ENCODE data around the gene ATP5F1D. TPM values are rescaled to one million over a fixed set of nuclear protein-coding genes. Genes with fewer than 3 reads are reported as not detected.
A peak's percentile ranks its signal among the peaks of the same experiment; 100 is the strongest.

The ATP5F1D gene
- total RNA-seq, 1 experiment from 2014 or later: 126 TPM

- Histone ChIP-seq H3K36me3 (ENCODE audit: control insufficient read depth, insufficient read depth, low read length) (no peaks in the 10 kb centered on the region), H3K4me1 (peaks cover 4% of the 10 kb centered on the region; the same call in 1 of the 2 replicates), H3K4me3 (ENCODE audit: low read depth, low read length) (no peak overlapping the region), H3K27me3 (replicated peaks; ENCODE audit: control insufficient read depth, insufficient read depth, low read length) (no peaks in the 10 kb centered on the region), H3K9me3 (no peaks in the 10 kb centered on the region)
- peaks cover 21% of the 10 kb centered on the region for H3K36me3 Mint-ChIP-seq (ENCODE audit: insufficient read depth, unreplicated experiment)
- H3K27ac Mint-ChIP-seq (ENCODE audit: unreplicated experiment): peak overlapping the region; percentile 37
- no peaks in the 10 kb centered on the region for H3K4me1 Mint-ChIP-seq (ENCODE audit: low read depth, unreplicated experiment)
- no peaks in the 10 kb centered on the region for H3K27me3 Mint-ChIP-seq (ENCODE audit: insufficient read depth, unreplicated experiment)
- DNase-seq: no peak
- BruUV-seq (replicated peaks): no TSS peak
- no peak overlapping the region for H3K4me3 Mint-ChIP-seq (ENCODE audit: unreplicated experiment)
- TF ChIP-seq, protein P1, sequence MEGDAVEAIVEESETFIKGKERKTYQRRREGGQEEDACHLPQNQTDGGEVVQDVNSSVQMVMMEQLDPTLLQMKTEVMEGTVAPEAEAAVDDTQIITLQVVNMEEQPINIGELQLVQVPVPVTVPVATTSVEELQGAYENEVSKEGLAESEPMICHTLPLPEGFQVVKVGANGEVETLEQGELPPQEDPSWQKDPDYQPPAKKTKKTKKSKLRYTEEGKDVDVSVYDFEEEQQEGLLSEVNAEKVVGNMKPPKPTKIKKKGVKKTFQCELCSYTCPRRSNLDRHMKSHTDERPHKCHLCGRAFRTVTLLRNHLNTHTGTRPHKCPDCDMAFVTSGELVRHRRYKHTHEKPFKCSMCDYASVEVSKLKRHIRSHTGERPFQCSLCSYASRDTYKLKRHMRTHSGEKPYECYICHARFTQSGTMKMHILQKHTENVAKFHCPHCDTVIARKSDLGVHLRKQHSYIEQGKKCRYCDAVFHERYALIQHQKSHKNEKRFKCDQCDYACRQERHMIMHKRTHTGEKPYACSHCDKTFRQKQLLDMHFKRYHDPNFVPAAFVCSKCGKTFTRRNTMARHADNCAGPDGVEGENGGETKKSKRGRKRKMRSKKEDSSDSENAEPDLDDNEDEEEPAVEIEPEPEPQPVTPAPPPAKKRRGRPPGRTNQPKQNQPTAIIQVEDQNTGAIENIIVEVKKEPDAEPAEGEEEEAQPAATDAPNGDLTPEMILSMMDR (IDR thresholded peaks at IDR 0.05; ENCODE audit: insufficient read depth in 1 of 2, low read depth in 1 of 2, low read length in 1 of 2, severe bottlenecking in 1 of 2, unreplicated experiment in 1 of 2): no peak
- CTCF ChIA-PET: interaction anchor here (0.6 kb wide), 1 partner anchor 118 kb away, joined by 3 read pairs; no protein-coding TSS in a partner anchor
- no peaks in the 10 kb centered on the region for H3K9me3 Mint-ChIP-seq (ENCODE audit: unreplicated experiment)
- POLR2A ChIA-PET: no interaction called here
- intact Hi-C loops (cut with micrococcal nuclease; ENCODE audit: unreplicated experiment): no loop called here
These were observed 9.6 kb upstream of the ATP5F1D start for GRCh38 chr19:1231729-1232637.

- BruUV-seq (replicated peaks): no TSS peak
- Histone ChIP-seq H3K36me3 (ENCODE audit: control insufficient read depth, insufficient read depth, low read length) (no peaks in the 10 kb centered on the region), H3K4me3 (ENCODE audit: low read depth, low read length) (no peak overlapping the region), H3K4me1 (peaks cover 4% of the 10 kb centered on the region; the same call in 1 of the 2 replicates), H3K9me3 (no peaks in the 10 kb centered on the region), H3K27me3 (replicated peaks; ENCODE audit: control insufficient read depth, insufficient read depth, low read length) (no peaks in the 10 kb centered on the region)
- TF ChIP-seq, protein P1 (IDR thresholded peaks at IDR 0.05; ENCODE audit: insufficient read depth in 1 of 2, low read depth in 1 of 2, low read length in 1 of 2, severe bottlenecking in 1 of 2, unreplicated experiment in 1 of 2): no peak
- Mint-ChIP-seq H3K9me3 (ENCODE audit: unreplicated experiment) (no peaks in the 10 kb centered on the region), H3K4me1 (ENCODE audit: low read depth, unreplicated experiment) (no peaks in the 10 kb centered on the region), H3K36me3 (ENCODE audit: insufficient read depth, unreplicated experiment) (peaks cover 17% of the 10 kb centered on the region), H3K27ac (ENCODE audit: unreplicated experiment) (peak overlapping the region; percentile 37), H3K27me3 (ENCODE audit: insufficient read depth, unreplicated experiment) (no peaks in the 10 kb centered on the region), H3K4me3 (ENCODE audit: unreplicated experiment) (no peak overlapping the region)
- CTCF ChIA-PET: no interaction called here
- DNase-seq: no peak
- intact Hi-C loops (cut with micrococcal nuclease; ENCODE audit: unreplicated experiment): no loop called here
- POLR2A ChIA-PET: no interaction called here
These were observed 8.9 kb upstream of the ATP5F1D start for GRCh38 chr19:1232652-1233072.

DNA sequence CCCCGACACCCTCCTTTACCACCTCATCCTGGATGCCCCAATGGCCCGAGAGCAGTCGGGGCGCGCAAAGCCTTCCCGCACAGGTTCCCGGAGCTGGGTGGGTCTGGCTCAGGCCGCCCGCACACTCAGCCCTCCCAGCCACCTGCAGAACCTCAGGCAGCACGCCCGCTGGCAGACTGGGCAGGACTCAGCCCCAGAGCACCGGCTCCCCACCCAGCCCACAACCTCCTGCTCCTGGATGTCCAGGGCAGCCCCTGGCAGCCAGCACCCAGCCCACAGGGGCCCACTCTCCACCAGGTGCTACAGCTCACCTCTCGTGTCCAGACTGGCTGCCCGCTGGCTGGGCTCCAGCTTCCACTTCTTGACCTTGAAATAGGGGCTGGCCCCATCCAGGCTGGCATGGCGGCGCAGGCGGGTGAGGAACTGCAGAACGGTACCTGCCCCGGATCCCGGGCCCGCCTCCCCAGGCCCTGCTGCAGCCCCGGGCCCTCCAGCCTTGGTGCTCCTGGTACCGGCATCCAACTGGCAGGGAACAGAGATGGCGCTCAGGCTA is 8.4 kb upstream of the ATP5F1D start:
- H3K36me3 Mint-ChIP-seq (ENCODE audit: insufficient read depth, unreplicated experiment): peaks cover 16% of the 10 kb centered on the region
- no peak overlapping the region for H3K27ac Mint-ChIP-seq (ENCODE audit: unreplicated experiment)
- no peaks in the 10 kb centered on the region for H3K4me1 Mint-ChIP-seq (ENCODE audit: low read depth, unreplicated experiment)
- H3K4me3 Mint-ChIP-seq (ENCODE audit: unreplicated experiment): no peak overlapping the region
- intact Hi-C loops (cut with micrococcal nuclease; ENCODE audit: unreplicated experiment): no loop called here
- Histone ChIP-seq H3K9me3 (no peaks in the 10 kb centered on the region), H3K4me1 (peaks cover 4% of the 10 kb centered on the region; the same call in 1 of the 2 replicates), H3K4me3 (ENCODE audit: low read depth, low read length) (no peak overlapping the region), H3K27me3 (replicated peaks; ENCODE audit: control insufficient read depth, insufficient read depth, low read length) (no peaks in the 10 kb centered on the region), H3K36me3 (ENCODE audit: control insufficient read depth, insufficient read depth, low read length) (no peaks in the 10 kb centered on the region)
- POLR2A ChIA-PET: no interaction called here
- no peaks in the 10 kb centered on the region for H3K27me3 Mint-ChIP-seq (ENCODE audit: insufficient read depth, unreplicated experiment)
- TF ChIP-seq, protein P1 (IDR thresholded peaks at IDR 0.05; ENCODE audit: insufficient read depth in 1 of 2, low read depth in 1 of 2, low read length in 1 of 2, severe bottlenecking in 1 of 2, unreplicated experiment in 1 of 2): no peak
- no peak for DNase-seq
- H3K9me3 Mint-ChIP-seq (ENCODE audit: unreplicated experiment): no peaks in the 10 kb centered on the region
- CTCF ChIA-PET: no interaction called here
- no TSS peak for BruUV-seq (replicated peaks)
